Right renal cortex interstitium (tissue), 3 donors: ENCODE data around the gene WDR88. TPM values are rescaled to one million over a fixed set of nuclear protein-coding genes. Genes with fewer than 3 reads are reported as not detected.
"Not testable (repeated sequence)": the region's sequence is repeated elsewhere in the genome, so short reads cannot be mapped to it uniquely, and the experiment has no call there.

Source experiments
- DNase-seq, 3 donors: peaks; one replicate each; pipeline ENCODE4 v3.0.0-alpha.2; 2013; ENCODE audit warnings: low read depth in 3 of 3, low spot score in 2 of 3
- polyA plus RNA-seq, 3 donors: library from polyadenylated mRNA; unstranded; fragments of 120-200 nt; gene quantifications; one replicate each; pipeline ENCODE4 v1.2.1, GENCODE V29; 2013; ENCODE audit not compliant: insufficient read length in 3 of 3

The WDR88 gene
- polyA plus RNA-seq, 3 donors, result 0.82 to 1.3 (median 1.1) TPM

DNA sequence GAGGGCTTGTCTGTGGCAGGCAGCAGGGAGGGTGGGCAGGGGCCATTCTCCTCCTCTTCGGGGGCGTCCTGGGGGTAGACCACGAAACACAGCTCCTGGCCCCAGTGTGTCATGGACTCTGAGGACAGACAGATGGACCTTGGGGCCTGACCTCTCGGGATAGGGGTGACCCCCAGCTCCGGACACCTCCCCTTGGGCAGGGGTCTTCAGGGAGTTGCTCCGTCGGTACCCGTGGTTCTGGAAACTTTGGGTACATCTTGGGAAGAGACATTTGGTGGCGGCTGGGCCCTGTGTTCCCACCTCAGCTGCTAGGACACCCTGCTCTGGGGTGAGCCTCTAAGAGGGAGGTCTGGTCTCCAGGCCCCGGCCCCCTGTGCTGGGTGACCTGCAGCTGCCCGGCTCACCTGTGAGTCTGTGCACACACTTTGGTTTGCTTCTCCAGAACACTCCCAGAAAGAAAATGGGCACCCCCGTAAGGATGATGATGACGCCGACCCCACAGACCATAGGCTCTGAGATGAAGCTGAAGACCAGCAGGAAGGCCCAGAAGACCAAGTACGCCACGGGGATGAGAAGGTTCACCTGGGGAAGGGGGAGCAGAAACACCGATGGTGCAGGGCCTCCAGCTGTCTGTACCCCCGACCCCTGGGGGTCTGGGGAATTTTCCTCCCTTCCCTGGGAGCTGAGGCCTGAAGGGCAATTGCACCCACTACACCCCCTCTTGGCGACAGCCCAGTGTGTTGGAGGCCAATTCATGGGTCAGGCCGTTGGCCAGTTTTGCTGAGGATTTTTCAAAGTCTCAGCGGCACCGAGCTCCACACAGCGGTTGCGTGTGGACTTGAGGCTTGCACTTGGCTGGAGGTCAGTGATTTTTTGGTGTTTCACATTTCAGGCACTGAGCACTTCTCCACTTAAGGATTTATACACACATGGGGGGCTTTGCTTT is 77.3 kb downstream of the WDR88 start:
- DNase-seq, result no peak

DNA sequence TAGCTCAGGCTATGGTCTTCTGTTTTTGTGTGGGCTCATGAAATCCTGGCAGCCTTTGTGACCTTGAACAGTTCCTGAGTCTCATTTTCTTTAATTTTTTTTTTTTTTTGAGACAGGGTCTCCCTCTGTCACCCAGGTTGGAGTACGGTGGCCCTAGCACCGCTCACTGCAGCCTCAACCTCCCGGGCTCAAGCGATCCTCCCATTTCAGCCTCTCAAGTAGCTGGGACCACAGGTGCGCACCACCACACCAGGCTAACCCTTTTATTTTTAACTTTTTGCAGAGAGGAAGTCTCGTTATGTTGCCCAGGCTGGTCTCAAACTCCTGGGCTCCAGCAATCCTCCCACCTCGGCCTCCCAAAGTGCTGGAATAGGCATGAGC is 77.9 kb downstream of the WDR88 start:
- DNase-seq, result not testable (repeated sequence)

DNA sequence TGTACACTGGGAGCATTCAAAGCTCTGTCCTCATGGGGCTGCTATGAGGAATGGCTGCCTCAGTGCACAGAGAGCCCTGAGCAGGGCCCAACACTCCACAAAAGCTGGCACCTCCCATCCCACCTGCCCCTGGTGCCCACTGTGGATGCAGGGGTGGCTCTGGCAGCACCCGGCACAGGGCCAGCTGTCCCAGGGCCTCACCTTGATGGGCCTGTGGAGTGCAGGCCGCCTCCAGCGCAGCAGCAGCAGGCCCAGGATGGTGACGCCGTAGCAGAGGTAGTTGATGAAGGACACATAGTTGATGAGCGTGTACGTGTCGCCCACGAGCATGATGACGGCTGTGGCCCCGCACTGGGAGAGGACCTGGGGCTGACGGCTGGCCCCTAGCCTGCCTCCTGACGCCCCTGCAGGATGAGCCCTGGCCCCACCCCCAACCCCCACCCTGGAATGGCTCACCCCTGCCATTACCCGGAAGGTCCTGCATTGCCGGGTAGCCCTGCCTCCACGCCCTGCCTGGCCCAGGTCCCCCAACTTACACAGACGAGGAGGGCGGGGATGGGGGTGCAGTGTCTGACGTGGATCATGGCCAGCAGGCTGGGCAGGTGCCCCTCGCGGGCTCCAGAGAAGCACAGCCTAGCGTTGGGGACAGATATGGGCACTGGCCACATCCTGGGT is 78.5 kb downstream of the WDR88 start:
- no peak for DNase-seq

DNA sequence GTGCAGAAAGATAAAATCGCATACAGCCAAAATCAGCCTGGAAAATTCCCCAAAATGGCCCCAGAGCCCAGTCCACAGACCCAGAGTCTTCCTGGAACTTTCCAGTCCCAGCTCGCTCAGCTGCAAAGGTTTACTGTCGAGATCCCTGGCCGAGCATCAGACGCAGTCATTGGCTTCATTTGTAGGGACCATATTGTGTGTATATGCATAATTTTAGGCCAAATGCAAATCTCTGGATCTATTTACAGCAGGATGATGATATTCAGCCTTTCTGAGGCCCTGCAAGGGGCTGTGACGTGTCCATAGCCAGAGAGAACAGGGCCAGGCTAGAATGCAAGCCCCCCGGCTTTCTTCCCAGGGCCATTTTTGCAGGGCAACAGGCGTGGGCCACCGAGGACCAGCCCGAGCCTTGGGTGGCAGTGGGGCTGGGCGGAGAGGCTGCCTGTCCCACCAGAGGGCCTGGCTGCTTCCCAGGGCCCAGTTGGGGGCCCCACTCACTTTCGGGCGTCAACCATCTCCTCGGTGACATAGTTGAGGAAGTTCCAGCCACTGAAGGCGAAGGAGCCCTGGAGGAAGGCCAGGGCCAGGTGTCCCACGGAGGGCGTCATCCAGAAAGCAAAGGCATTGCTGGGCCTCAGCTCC is 80.0 kb downstream of the WDR88 start:
- DNase-seq, result no peak

DNA sequence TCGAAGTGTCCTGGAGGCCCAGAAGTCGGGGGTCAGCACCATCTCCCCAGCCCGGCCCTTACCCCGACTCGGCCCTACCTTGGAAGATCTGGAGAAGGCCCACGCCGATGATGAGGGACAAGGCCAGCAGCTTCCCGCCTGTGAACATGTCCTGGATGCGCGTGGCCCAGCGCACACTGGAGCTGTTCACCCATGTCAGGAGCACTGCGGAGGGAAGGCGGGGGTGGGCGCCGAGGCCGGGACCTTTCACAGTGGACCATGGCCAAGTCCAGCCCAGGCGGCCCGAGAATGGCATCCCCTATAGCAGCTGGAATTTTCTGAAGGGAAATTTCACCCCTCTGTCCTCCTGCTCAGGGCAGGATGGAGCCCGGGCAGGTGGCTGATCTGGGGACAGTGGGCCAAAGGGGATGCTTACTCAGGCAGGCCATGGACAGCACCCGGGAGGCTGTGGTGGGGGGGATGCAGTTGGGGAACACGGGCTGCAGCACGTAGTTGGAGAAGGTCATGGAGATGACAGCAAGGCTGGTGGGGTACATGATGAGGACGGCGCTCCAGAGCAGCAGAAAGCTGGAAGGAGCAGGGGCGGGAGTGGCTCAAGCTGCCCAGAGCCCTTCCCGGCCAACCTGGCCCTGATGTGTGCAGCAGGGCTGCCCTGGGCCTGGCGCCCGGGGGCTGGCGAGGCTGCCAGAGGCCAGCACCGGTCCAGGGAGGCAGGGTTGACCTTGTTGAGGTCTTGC is 80.7 kb downstream of the WDR88 start:
- DNase-seq, result no peak

DNA sequence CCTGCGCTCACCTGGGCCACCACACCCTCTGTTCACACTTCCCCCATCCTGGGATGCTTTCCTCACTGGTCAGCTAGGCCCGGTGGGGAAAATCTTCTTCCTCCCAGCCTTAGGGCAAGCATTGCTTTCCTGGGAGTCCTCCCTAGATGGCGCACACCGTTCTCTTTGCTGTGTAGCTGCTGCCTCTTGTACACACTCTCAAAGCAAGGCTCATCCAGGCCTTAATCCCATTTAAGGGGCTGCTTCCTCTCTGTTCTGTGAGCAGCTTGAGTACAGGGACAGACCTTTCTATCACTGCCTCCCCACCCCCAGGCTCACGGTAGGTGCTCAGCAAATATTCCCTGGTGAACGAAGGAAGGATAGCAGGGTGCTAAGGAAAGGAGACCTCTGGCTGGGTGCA is 82.7 kb downstream of the WDR88 start:
- DNase-seq, result no peak

DNA sequence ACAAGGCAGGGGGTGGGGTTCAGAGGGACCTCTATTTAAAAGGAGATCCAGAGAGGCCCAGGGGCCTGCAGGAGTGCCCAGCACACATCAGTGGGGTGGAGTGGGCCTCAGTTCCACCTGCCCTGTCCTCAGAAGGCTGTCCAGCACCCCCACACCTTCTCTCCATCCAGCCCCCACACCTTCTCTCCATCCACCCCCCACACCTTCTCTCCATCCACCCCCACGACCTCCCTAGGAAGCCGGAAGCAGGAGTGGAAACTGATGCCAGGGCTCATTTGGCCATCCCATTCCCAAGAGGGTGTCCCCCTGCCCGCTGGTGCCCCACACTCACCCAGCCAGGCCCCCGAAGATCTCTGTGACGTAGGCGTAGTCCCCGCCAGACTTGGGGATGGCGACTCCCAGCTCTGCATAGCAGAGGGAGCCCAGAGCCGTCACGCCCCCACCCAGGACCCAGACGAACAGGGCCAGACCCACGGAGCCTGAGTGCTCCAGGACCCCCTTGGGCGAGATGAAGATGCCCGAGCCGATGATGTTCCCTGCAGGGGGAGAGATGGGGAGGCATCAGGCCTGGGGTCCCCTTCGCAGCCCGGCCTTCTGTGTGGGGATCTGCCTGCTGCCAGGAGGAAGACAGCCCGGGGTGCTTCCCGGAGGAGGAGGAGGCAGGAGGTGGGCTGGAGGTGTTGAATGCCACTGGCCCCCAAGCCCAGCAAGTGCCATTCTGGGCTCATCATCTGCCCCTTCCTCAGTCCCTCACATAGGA is 83.7 kb downstream of the WDR88 start:
- no peak for DNase-seq

DNA sequence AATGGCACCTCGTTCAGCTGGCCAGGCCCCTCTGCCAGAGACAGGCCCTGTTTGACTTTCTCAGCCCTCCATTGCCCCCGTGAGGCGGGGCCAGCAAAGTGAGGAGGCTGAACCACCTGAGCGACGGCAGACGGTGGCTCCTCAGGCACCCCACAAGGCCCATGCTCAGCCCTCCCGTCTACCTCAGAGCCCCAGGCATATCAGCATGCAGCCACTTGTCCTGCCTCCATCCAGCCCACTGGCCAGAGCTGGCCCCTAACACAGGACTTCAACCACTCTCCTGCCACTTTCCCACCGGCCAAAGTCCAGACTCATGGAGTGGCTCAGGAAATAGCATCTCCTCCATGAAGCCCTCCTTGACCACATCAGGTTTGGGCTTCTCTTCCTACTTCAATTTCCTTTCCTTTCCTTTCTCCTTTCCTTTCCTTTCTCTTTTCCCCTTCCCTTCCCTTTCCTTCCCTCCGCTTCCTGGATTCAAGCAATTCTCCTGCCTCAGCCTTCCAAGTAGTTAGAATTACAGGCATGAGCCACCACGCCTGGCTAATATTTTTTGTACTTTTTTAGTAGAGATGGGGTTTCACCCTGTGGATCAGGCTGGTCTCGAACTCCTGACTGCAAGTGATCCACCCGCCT is 84.4 kb downstream of the WDR88 start:
- no peak for DNase-seq

DNA sequence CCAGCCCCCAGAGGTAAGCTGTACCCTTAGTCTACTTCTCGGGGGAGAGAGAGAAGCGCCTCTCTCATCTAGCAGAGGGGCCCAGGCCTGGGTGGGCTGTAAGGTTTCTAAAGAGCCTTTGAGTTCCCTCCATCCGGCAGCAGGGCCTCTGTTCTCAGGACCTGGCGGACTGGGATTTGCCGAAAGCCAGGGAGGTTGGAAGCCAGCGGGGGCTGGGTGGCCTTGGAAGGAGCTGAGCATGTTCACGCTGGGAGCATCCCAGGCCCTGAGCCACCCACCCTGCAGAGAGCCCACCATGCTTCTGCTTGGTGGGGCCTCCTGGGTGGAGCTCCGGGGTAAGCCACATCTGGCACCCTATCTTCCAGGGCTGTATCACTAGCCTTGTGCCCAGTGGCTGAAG is 86.0 kb downstream of the WDR88 start:
- DNase-seq, result no peak

DNA sequence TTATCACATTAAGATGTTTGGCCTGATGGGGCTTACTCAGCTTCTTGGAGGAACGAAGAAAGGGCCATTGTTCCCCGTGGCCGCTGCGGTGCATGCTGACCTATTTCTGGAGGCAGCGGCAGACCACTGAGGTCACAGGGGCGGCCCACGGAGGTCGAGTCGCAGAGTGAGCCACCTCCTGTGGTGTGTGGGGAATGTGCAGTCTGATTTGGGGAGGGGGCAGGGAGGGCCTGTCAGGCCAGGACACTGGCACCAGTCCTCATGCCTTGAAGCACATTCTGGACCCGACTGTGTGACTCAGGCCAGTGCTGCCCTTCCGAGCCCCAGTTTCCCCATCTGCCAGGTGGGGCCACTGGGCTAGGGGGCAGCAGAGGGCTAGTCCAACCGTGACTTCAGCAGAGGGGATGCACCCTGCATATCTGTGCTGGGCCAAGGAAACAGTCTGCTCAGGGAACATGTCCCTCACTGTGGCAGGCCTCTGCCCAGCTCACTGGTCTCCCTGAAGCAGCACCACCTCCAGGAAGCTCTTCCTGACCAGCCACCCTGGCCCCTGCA is 87.4 kb downstream of the WDR88 start:
- no peak for DNase-seq

DNA sequence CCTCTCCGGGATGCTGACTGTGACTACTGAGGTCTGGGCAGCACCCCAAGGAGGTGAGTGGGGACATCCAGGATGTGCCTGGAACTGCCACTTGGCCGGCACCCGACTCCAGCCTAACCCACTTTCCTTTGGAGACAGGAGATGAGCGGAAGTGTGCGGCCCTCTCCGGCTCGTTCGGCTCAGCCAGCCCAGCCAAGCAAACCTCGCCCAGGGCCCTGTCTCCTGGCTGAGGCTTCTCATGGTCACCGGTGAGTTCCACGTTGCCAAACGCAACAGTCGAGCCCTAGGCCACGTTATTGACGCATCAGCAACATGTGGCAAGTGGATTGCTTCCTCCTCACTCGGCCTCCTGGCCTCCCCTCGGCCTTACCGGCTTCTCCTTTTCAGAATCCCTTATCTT is 88.2 kb downstream of the WDR88 start:
- no peak for DNase-seq

DNA sequence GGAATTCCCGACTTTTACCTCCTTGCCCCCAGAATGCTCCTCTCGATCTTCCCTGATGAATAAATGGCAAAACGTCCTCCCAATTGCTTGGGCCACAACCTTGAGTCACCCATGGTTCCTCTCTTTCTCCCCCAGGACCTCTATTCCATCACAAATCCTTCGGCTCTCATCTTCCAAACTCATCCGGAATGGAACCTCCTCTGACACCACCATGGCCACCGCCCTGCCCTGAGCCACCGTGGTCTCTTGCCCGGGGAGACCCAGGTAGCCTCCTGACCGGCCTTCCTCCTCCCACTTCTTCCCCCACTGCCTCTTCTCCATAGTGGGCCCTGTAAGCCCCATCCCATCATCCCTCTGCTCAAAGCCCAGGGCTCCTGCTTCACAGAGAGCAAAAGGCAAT is 88.8 kb downstream of the WDR88 start:
- no peak for DNase-seq

DNA sequence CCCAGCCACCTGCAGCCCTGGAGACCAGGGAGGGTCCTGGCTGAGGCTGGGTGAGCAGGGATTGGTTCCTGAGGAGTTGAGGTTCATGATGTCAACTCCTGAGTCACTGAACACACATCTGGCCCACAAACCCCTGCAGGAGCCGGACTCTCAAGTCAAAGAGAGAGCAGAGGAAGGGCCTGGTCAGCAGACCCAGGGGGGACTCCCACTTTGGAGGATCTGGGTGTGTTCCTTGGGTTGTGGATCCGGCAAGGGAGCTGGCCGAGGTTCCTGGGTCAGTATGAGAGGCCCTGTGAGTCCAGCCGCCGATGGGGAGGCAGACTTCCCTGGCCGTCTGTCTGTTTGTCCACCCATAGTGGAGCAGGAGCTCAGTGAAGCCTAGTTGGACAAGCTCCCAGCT is 89.7 kb downstream of the WDR88 start:
- DNase-seq, result no peak

DNA sequence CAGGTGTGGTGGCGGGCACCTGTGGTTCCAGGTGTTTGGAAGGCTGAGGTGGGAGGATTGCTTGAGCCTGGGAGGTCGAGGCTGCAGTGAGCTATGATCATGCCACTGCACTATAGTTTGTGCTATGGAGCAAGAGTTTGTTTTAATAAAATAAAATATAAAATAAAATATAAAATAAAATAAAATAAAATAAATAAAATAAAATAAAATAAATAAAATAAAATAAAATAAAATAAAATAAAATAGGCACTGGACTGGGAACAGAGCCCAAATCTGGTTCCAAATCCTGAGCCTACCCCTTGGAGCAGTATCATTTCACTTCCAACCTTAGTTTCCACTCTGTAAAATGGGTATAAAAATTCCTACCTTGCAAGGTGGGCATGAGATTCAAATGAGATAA is 90.3 kb downstream of the WDR88 start:
- not testable (repeated sequence) for DNase-seq

DNA sequence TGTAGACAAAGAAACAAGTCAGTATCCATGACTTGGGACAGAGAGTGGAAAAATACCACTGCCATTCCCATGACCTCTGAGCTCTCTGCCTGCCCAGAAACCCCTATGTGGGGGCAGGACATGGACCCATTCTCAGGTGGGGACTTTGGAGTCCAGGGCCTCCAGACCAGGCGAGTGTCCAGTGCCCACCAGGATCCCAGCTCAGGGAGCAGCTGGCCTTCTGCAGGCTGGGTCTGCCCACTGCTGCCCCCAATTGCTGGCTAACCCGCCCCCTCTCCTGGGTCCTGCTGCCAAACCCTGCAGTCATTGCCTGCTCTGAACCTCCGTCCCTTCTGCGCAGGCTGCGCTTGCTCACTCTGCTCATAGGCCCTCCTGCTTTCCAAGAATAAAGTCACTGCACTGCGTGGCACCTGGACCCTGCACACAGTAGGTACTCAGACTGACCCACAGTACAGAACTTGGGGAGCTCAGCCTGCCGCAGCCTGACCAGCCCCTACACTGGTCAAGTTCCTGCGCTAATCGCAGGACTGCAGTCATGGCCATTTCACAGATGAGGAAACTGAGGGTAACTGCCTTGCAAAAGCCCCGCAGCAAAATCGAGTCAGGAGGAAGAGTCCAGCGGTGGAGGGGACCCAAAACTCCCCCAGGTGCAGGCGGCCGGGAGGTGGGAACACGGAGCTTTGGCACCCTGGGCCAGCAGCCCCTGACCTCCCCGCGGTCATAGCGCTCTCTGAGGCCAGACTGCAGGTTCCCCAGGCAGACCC is 93.0 kb downstream of the WDR88 start:
- no peak for DNase-seq
